Ovary (tissue), 9 donors: ENCODE measurements around the gene SDF4. TPM values are rescaled to one million over a fixed set of nuclear protein-coding genes. Genes with fewer than 3 reads are reported as not detected.

Source experiments
- DNase-seq, 5 donors: peaks; one replicate each; pipeline ENCODE4 v3.0.0-alpha.2; 2019 to 2020
- H3K27ac ChIP-seq, 2 donors: fragments of 200-600 bp; one replicate each; pipeline versions ENCODE4 v1.5.1 to v1.8.0; 2019 to 2022
- H3K27me3 ChIP-seq: fragments of 200-600 bp; one replicate; pipeline ENCODE4 v1.8.0; 2022
- H3K36me3 ChIP-seq: fragments of 200-600 bp; sonication (generic); one replicate; pipeline ENCODE4 v1.5.1; 2019
- H3K4me1 ChIP-seq: one replicate; pipeline ENCODE4 v1.8.1; 2013; ENCODE audit warnings: mild to moderate bottlenecking, moderate library complexity; ENCODE audit not compliant: insufficient read depth
- H3K4me3 ChIP-seq: fragments of 200-600 bp; sonication (generic); one replicate; pipeline ENCODE4 v1.5.1; 2017
- H3K9me3 ChIP-seq, 2 donors: fragments of 200-600 bp in 1 of 2; sonication (generic) in 1 of 2; one replicate each; pipeline versions ENCODE4 v1.5.1 to v1.8.1; 2013 to 2019; ENCODE audit warnings: mild to moderate bottlenecking in 1 of 2, moderate library complexity in 1 of 2
- CTCF ChIP-seq, 3 donors: fragments of 450-650 bp in 2 of 3; fragments of 200-600 bp in 1 of 3; IDR thresholded peaks; one replicate each; pipeline versions ENCODE4 v1.5.1 to v1.8.0; 2016 to 2022; ENCODE audit warnings: antibody characterized with exemption in 3 of 3, mild to moderate bottlenecking in 1 of 3
- EP300 ChIP-seq: sonication (generic); formaldehyde crosslinking; IDR thresholded peaks from one replicate; pipeline ENCODE4 v1.6.1; 2017; ENCODE audit warnings: antibody characterized with exemption
- POLR2A ChIP-seq: fragments of 450-650 bp; IDR thresholded peaks from one replicate; pipeline ENCODE4 v1.6.1; 2017; ENCODE audit warnings: antibody characterized with exemption, mild to moderate bottlenecking, moderate library complexity
- WGBS, 3 donors: extraction: QIAGEN DNeasy Blood & Tissue Kit in 1 of 3; methylation state at CpG; one replicate each; pipeline versions ENCODE4 v1.1.5 to v1.1.7; 2013 to 2017; 5-methylcytosine and 5-hydroxymethylcytosine counted together
- intact Hi-C, 4 donors: fragments of 100-400 bp; cut with DNase I; formaldehyde crosslinking; loops; one replicate each; pipeline versions ENCODE4 v1.11.0 to v1.15.1; 2022 to 2023
- polyA plus RNA-seq, 2 donors: library from polyadenylated mRNA; stranded (reverse); fragments of 200-250 nt in 1 of 2; fragments of 350-450 nt in 1 of 2; fragmentation: Illumina TruSeq in 1 of 2; extraction: RNeasy Lipid Tissue Mini Kit (QIAGEN cat#74804) in 1 of 2; gene quantifications; one replicate each; pipeline ENCODE4 v1.2.3, GENCODE V29; 2013 to 2014
- total RNA-seq, 7 donors: library from RNA; depleted of rRNA in 2 of 7; stranded (reverse); fragments of >200 nt in 2 of 7; fragmentation: NEBNext Ultra II Directional in 3 of 7; extraction: Animal tissue kit (Norgen Biotek cat#: 25700) in 3 of 7; gene quantifications; one replicate each; pipeline versions ENCODE4 v1.1.0 to v1.2.4, GENCODE V29; 2016 to 2023
- donor health status: DM: no; HTN: no; CAD: no; lungs with moderate emphysema.
- donor health status: DM: no; HTN: no; CAD: no.
- donor health status: Bipolar disorder and iron deficiency.
- donor health status: DM: yes; HTN: yes; CAD: no.
- donor health status: DM: no; HTN: no; CAD: no.
- donor health status: DM: yes; HTN: yes; CAD: no.

SDF4 gene
- total and polyA plus RNA-seq, 9 donors = 32.5 to 145 (median 116) TPM

DNA sequence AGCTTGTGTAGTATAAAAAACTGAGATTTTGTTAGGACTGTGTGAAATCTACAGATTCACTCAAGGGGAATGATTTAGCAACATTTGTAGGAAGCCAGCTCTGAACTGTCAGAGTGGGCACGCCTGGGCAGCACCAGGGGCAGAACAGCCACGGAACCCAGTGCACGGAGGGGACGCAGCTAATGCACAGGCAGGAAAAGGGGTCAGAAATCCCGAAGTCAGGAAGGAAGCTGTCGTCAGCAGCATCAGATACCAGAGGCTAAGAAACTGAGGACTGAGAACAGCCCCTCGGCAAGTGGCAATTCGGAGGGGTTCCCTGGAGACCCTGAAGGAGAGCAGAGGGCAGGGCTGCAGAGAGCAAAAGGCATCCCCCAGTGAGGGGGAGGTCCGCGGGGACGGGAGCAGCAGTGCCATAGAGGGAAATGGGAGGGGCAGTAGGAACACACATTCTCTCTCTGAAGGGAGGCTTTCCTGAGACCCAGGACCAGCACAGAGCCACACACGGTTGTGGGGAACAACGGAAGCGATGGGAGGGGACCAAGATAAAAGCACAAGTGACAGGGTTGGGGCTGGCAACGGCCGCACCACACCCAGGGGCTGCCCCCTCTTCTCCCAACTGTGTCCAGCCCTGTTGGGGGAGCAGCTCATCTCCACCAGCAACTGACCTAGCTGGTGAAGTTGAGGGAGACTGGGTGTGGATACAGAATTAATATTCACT lies 29.2 kb upstream of the SDF4 start:
- no peak overlapping the region for H3K27ac ChIP-seq
- intact Hi-C loops = no loop called here
- H3K27me3 ChIP-seq = no peaks in the 10 kb centered on the region
- no peak for TF ChIP-seq CTCF (IDR thresholded peaks at IDR 0.05)
- no peak for TF ChIP-seq POLR2A
- no peak for TF ChIP-seq EP300
- H3K4me1 ChIP-seq = no peaks in the 10 kb centered on the region
- 76 to 79% (median 78%) methylated on average over 16 of the region's 16 CpGs for WGBS, 3 donors
- H3K36me3 ChIP-seq = peaks cover 4% of the 10 kb centered on the region
- DNase-seq = no peak
- no peaks in the 10 kb centered on the region for H3K9me3 ChIP-seq
- no peak overlapping the region for H3K4me3 ChIP-seq

- no peak for TF ChIP-seq EP300
- no peak for TF ChIP-seq CTCF (IDR thresholded peaks at IDR 0.05)
- TF ChIP-seq POLR2A = no peak
- H3K4me1 ChIP-seq = no peaks in the 10 kb centered on the region
- 80 to 89% (median 85%) methylated on average over 26 of the region's 26 CpGs for WGBS, 3 donors
- peak in 1 of 5 donors; percentile 32 for DNase-seq
- no peaks in the 10 kb centered on the region for H3K9me3 ChIP-seq
- no peak overlapping the region for H3K4me3 ChIP-seq
- H3K27me3 ChIP-seq = no peaks in the 10 kb centered on the region
- H3K36me3 ChIP-seq = peaks cover 4% of the 10 kb centered on the region
- H3K27ac ChIP-seq = no peak overlapping the region
- intact Hi-C loops = no loop called here
These were observed 28.3 kb upstream of the SDF4 start for GRCh38 chr1:1259951-1260600.

GRCh38 chr1:1259540-1259939 lies 27.7 kb upstream of the SDF4 start:
- TF ChIP-seq EP300 (no peak), POLR2A (no peak), CTCF (IDR thresholded peaks at IDR 0.05) (no peak)
- intact Hi-C loops = no loop called here

GRCh38 chr1:1259119-1259488 lies 27.3 kb upstream of the SDF4 start:
- H3K27ac ChIP-seq = no peak overlapping the region
- no peak for TF ChIP-seq POLR2A
- TF ChIP-seq CTCF (IDR thresholded peaks at IDR 0.05) = no peak
- TF ChIP-seq EP300 = no peak
- H3K9me3 ChIP-seq = no peaks in the 10 kb centered on the region
- no peaks in the 10 kb centered on the region for H3K4me1 ChIP-seq
- H3K27me3 ChIP-seq = no peaks in the 10 kb centered on the region
- H3K36me3 ChIP-seq = peaks cover 4% of the 10 kb centered on the region
- no peak for DNase-seq
- H3K4me3 ChIP-seq = no peak overlapping the region
- 91 to 95% (median 92%) methylated on average over 22 of the region's 22 CpGs for WGBS, 3 donors
- intact Hi-C loops = no loop called here

More at GRCh38 chr1:1259540-1259939, 27.7 kb upstream of the SDF4 start:
- Histone ChIP-seq H3K36me3 (peaks cover 4% of the 10 kb centered on the region), H3K27ac (no peak overlapping the region), H3K27me3 (no peaks in the 10 kb centered on the region), H3K4me3 (no peak overlapping the region), H3K4me1 (no peaks in the 10 kb centered on the region), H3K9me3 (no peaks in the 10 kb centered on the region)
- 92 to 93% (median 92%) methylated on average over 18 of the region's 18 CpGs for WGBS, 3 donors
- DNase-seq = no peak
